ENCODE data around the gene SLC22A4. TPM values are rescaled to one million over a fixed set of nuclear protein-coding genes. Genes with fewer than 3 reads are reported as not detected.

Gene SLC22A4
- total and polyA plus RNA-seq, 2 donors (not counting 1 experiment from before 2014, with no cell fraction given): 0.18 TPM; not detected in 1

DNA sequence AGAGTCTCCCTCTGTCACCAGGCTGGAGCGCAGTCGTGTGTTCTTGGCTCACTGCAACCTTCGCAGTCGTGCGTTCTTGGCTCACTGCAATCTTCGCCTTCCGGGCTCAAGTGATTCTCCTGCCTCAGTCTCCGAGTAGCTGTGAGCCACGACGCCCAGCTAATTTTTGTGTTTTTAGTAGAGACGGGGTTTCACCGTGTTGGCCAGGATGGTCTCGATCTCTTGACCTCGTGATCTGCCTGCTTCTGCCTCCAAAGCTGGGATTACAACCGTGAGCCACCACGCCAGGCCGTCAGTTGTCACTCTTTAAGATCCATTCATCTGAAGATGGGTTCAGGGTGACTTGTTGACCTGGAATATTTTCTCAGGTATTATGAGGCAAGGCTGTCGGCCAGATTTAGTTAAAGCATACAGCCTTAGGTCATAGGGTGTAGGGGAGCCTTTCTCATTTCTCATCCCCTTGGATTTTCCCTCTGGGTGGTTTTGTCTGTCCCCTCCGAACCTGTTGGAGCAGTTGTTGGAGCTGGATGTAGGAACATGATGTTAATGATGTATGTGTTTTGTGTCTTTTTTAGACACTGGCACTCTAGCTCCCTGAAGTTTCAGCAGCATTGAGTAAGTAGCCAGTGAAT is 76.9 kb downstream of the SLC22A4 start:
- Histone ChIP-seq H3K79me2 (ENCODE audit: control insufficient read depth, insufficient read depth, low read length) (peaks cover 6% of the 10 kb centered on the region), H4K20me1 (ENCODE audit: control insufficient read depth, insufficient read depth, low read length, poor library complexity, severe bottlenecking) (no peaks in the 10 kb centered on the region), H3K27me3 (replicated peaks in 1 of 4; ENCODE audit: control extremely low read depth in 1 of 4, control insufficient read depth in 3 of 4, insufficient read depth in 4 of 4, low read length in 3 of 4) (no peaks in the 10 kb centered on the region), H2AFZ (ENCODE audit: insufficient read depth, low read depth, low read length, poor library complexity, severe bottlenecking) (no peak overlapping the region), H3K36me3 (replicated peaks in 1 of 2; ENCODE audit: control extremely low read depth in 1 of 2, control insufficient read depth in 1 of 2, extremely low read depth in 1 of 2, insufficient read depth in 2 of 2, low read length in 1 of 2) (no peaks in the 10 kb centered on the region), H3K4me3 (ENCODE audit: control extremely low read depth in 1 of 5, extremely low read depth in 1 of 5, insufficient read depth in 1 of 5, low read depth in 2 of 5, low read length in 4 of 5) (no peak overlapping the region), H3K4me1 (ENCODE audit: control insufficient read depth in 2 of 2, insufficient read depth in 2 of 2, low read length in 2 of 2) (peaks cover 10 to 15% of the 10 kb centered on the region in 2 donors), H3K9me3 (ENCODE audit: control extremely low read depth in 1 of 3, control insufficient read depth in 2 of 3, insufficient read depth in 1 of 3, low read length in 2 of 3) (no peaks in the 10 kb centered on the region), H3K27ac (ENCODE audit: low read length in 2 of 2) (no peak overlapping the region), H3K4me2 (replicated peaks; ENCODE audit: low read depth, low read length, poor library complexity, severe bottlenecking) (no peak overlapping the region), H3K9ac (ENCODE audit: low read length) (no peak overlapping the region)
- Mint-ChIP-seq H3K27ac (peak overlapping the region; percentile 81), H3K4me3 (peak overlapping the region; percentile 87), H3K4me1 (peaks cover 19% of the 10 kb centered on the region), H3K27me3 (no peaks in the 10 kb centered on the region), H3K9me3 (ENCODE audit: insufficient read depth) (no peaks in the 10 kb centered on the region)
- TF ChIP-seq EZH2 (IDR thresholded peaks at IDR 0.05; ENCODE audit: borderline replicate concordance, insufficient read depth, low read depth, low read length, poor library complexity, severe bottlenecking): no peak
- TF ChIP-seq, protein P1, sequence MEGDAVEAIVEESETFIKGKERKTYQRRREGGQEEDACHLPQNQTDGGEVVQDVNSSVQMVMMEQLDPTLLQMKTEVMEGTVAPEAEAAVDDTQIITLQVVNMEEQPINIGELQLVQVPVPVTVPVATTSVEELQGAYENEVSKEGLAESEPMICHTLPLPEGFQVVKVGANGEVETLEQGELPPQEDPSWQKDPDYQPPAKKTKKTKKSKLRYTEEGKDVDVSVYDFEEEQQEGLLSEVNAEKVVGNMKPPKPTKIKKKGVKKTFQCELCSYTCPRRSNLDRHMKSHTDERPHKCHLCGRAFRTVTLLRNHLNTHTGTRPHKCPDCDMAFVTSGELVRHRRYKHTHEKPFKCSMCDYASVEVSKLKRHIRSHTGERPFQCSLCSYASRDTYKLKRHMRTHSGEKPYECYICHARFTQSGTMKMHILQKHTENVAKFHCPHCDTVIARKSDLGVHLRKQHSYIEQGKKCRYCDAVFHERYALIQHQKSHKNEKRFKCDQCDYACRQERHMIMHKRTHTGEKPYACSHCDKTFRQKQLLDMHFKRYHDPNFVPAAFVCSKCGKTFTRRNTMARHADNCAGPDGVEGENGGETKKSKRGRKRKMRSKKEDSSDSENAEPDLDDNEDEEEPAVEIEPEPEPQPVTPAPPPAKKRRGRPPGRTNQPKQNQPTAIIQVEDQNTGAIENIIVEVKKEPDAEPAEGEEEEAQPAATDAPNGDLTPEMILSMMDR (IDR thresholded peaks at IDR 0.05): no peak
- intact Hi-C loops (cut with micrococcal nuclease): no loop called here
- WGBS (ENCODE audit: insufficient coverage): 96% methylated on average over 19 of the region's 19 CpGs
- POLR2A ChIA-PET: no interaction called here
- CTCF ChIA-PET: interaction anchor here (2.0 kb wide), 1 partner anchor 15 kb away, joined by 8 read pairs; no protein-coding TSS in a partner anchor
- ATAC-seq (ENCODE audit: low read depth) (no peak), DNase-seq (no peak)

DNA sequence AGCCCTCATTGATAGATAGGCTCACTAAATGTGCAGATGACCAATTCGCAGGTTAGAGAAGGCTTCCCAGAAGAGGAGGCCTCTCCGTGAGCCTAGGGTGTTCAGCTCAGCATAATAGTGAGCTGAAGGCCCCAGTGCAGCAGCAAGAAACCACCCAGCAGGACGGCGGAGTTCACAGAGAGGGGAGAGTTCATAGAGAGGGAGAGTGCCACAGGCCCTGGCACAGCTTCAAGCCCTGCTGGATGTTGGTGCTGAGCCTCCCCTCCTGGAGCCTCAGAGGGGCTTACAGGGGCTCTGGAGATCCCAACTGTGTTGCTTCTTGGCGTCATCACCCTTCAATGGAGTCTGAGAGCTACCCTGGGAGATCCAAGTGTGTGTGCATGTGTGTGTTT is 77.4 kb downstream of the SLC22A4 start:
- TF ChIP-seq EZH2 (IDR thresholded peaks at IDR 0.05; ENCODE audit: borderline replicate concordance, insufficient read depth, low read depth, low read length, poor library complexity, severe bottlenecking): no peak
- TF ChIP-seq, protein P1 (IDR thresholded peaks at IDR 0.05): no peak
- Histone ChIP-seq H4K20me1 (ENCODE audit: control insufficient read depth, insufficient read depth, low read length, poor library complexity, severe bottlenecking) (no peaks in the 10 kb centered on the region), H3K4me2 (replicated peaks; ENCODE audit: low read depth, low read length, poor library complexity, severe bottlenecking) (no peak overlapping the region)

More for the DNA sequence above, 77.4 kb downstream of the SLC22A4 start:
- no peaks in the 10 kb centered on the region for H3K36me3 ChIP-seq (replicated peaks in 1 of 2; ENCODE audit: control extremely low read depth in 1 of 2, control insufficient read depth in 1 of 2, extremely low read depth in 1 of 2, insufficient read depth in 2 of 2, low read length in 1 of 2)
- 100% methylated on average over 4 of the region's 5 CpGs for WGBS (ENCODE audit: insufficient coverage)
- H3K9ac ChIP-seq (ENCODE audit: low read length): no peak overlapping the region
- H3K27ac Mint-ChIP-seq: no peak overlapping the region
- peaks cover 19% of the 10 kb centered on the region for H3K4me1 Mint-ChIP-seq
- H2AFZ ChIP-seq (ENCODE audit: insufficient read depth, low read depth, low read length, poor library complexity, severe bottlenecking): no peak overlapping the region
- H3K27me3 Mint-ChIP-seq: no peaks in the 10 kb centered on the region
- peaks cover 10 to 15% of the 10 kb centered on the region in 2 donors for H3K4me1 ChIP-seq (ENCODE audit: control insufficient read depth in 2 of 2, insufficient read depth in 2 of 2, low read length in 2 of 2)
- no peaks in the 10 kb centered on the region for H3K9me3 ChIP-seq (ENCODE audit: control extremely low read depth in 1 of 3, control insufficient read depth in 2 of 3, insufficient read depth in 1 of 3, low read length in 2 of 3)
- H3K4me3 Mint-ChIP-seq: peak overlapping the region; percentile 87
- peaks cover 6% of the 10 kb centered on the region for H3K79me2 ChIP-seq (ENCODE audit: control insufficient read depth, insufficient read depth, low read length)
- H3K27ac ChIP-seq (ENCODE audit: low read length in 2 of 2): no peak overlapping the region
- ChIA-PET CTCF (interaction anchor here (0.6 to 2.0 kb wide), 2 partner anchors 15 to 568 kb away, joined by 3 to 8 read pairs; no protein-coding TSS in a partner anchor), POLR2A (no interaction called here)
- intact Hi-C loops (cut with micrococcal nuclease): no loop called here
- no peak for DNase-seq
- no peaks in the 10 kb centered on the region for H3K27me3 ChIP-seq (replicated peaks in 1 of 4; ENCODE audit: control extremely low read depth in 1 of 4, control insufficient read depth in 3 of 4, insufficient read depth in 4 of 4, low read length in 3 of 4)
- no peak overlapping the region for H3K4me3 ChIP-seq (ENCODE audit: control extremely low read depth in 1 of 5, extremely low read depth in 1 of 5, insufficient read depth in 1 of 5, low read depth in 2 of 5, low read length in 4 of 5)
- ATAC-seq (ENCODE audit: low read depth): no peak
- H3K9me3 Mint-ChIP-seq (ENCODE audit: insufficient read depth): no peaks in the 10 kb centered on the region
